HEK293 (cell line): Measurements from ENCODE around the gene CCDC170.

Source experiments
- CTCF ChIA-PET: fragments of 350-600 bp; formaldehyde crosslinking; extraction: SDS; loops from one replicate; lab custom pipeline; 2021; ENCODE audit warnings: antibody characterized with exemption; lab: Yijun Ruan, JAX
- POLR2A ChIA-PET: fragments of 300-600 bp; formaldehyde crosslinking; extraction: SDS; loops from one replicate; lab custom pipeline; 2020; ENCODE audit warnings: antibody characterized with exemption, inconsistent platforms; lab: Yijun Ruan, JAX
- H3K27ac ChIP-seq: fragments of 200-500 bp; sonication (Bioruptor generic); 2 replicates; pipeline ENCODE4 v1.5.1; 2014; ENCODE audit warnings: low read depth, low read length, control low read depth, inconsistent platforms; ENCODE audit errors: extremely low read depth
- H3K36me3 ChIP-seq, 2 experiments: fragments of 200-500 bp in 1 of 2; sonication (Bioruptor generic) in 1 of 2; 1 replicate in 1 of 2; 2 replicates in 1 of 2; pipeline ENCODE4 v1.5.1; 2014 to 2017; ENCODE audit warnings: inconsistent platforms in 2 of 2, low read length in 2 of 2; ENCODE audit not compliant: control insufficient read depth in 2 of 2, insufficient read depth in 1 of 2
- H3K4me1 ChIP-seq: fragments of 200-500 bp; sonication (Bioruptor generic); 2 replicates; pipeline ENCODE4 v1.5.1; 2014; ENCODE audit warnings: mild to moderate bottlenecking, low read length, inconsistent platforms; ENCODE audit not compliant: control insufficient read depth, insufficient read depth
- H3K4me3 ChIP-seq: 2 replicates; pipeline ENCODE4 v1.5.1; 2011; ENCODE audit warnings: low read depth, mild to moderate bottlenecking, control low read depth, low read length, moderate library complexity
- H3K9me3 ChIP-seq: fragments of 200-500 bp; sonication (Bioruptor generic); 2 replicates; pipeline ENCODE4 v1.5.1; 2014; ENCODE audit warnings: low read depth, low read length, inconsistent platforms; ENCODE audit not compliant: control insufficient read depth, insufficient read depth
- ATF2 ChIP-seq: fragments of 450-650 bp; formaldehyde crosslinking; IDR thresholded peaks from 2 replicates; pipeline ENCODE4 v1.5.1; 2016; ENCODE audit warnings: missing biosample characterization, missing genetic modification characterization, low read depth
- BCL11A ChIP-seq: fragments of 450-650 bp; formaldehyde crosslinking; IDR thresholded peaks from 2 replicates; pipeline ENCODE4 v1.5.1; 2016; ENCODE audit warnings: low read depth, missing biosample characterization, missing genetic modification characterization
- MYNN ChIP-seq: fragments of 450-650 bp; formaldehyde crosslinking; IDR thresholded peaks from 2 replicates; pipeline ENCODE4 v1.5.1; 2016; ENCODE audit warnings: missing biosample characterization, missing genetic modification characterization, borderline replicate concordance
- PBX3 ChIP-seq: sonication (generic); formaldehyde crosslinking; IDR thresholded peaks from 2 replicates; pipeline ENCODE4 v1.8.1; 2022; ENCODE audit warnings: mild to moderate bottlenecking, moderate library complexity, missing genetic modification reagents
- REPIN1 ChIP-seq: fragments of 450-650 bp; formaldehyde crosslinking; IDR thresholded peaks from 2 replicates; pipeline ENCODE4 v1.5.1; 2017; ENCODE audit warnings: missing biosample characterization, missing genetic modification characterization, low read depth
- SETDB1 ChIP-seq: IDR thresholded peaks from one replicate; pipeline ENCODE4 v1.6.1; 2017; ENCODE audit warnings: mild to moderate bottlenecking, low read length, moderate library complexity, mixed read lengths; ENCODE audit not compliant: insufficient read length
- TRIM28 ChIP-seq: IDR thresholded peaks from 2 replicates; pipeline ENCODE4 v1.6.1; 2011; ENCODE audit warnings: low read length, control low read depth, borderline replicate concordance
- ZFP3 ChIP-seq: fragments of 450-650 bp; formaldehyde crosslinking; IDR thresholded peaks from 2 replicates; pipeline ENCODE4 v1.5.1; 2016; ENCODE audit warnings: low read depth, missing biosample characterization, missing genetic modification characterization
- ZNF184 ChIP-seq: fragments of 450-650 bp; IDR thresholded peaks from 2 replicates; pipeline ENCODE4 v1.5.1; 2018; ENCODE audit warnings: missing biosample characterization, mild to moderate bottlenecking, missing genetic modification characterization
- ZNF24 ChIP-seq: fragments of 450-650 bp; formaldehyde crosslinking; IDR thresholded peaks from 2 replicates; pipeline ENCODE4 v1.5.1; 2016; ENCODE audit warnings: missing biosample characterization, missing genetic modification characterization
- ZNF433 ChIP-seq: fragments of 450-650 bp; formaldehyde crosslinking; IDR thresholded peaks from 2 replicates; pipeline ENCODE4 v1.5.1; 2016; ENCODE audit warnings: missing biosample characterization, missing genetic modification characterization, low read depth
- ZNF529 ChIP-seq: fragments of 450-650 bp; formaldehyde crosslinking; IDR thresholded peaks from 2 replicates; pipeline ENCODE4 v1.5.1; 2017; ENCODE audit warnings: missing genetic modification characterization, missing biosample characterization; ENCODE audit not compliant: insufficient replicate concordance
- ZNF596 ChIP-seq: fragments of 450-650 bp; IDR thresholded peaks from 2 replicates; pipeline ENCODE4 v1.5.0; 2018; ENCODE audit warnings: missing biosample characterization, mild to moderate bottlenecking, missing genetic modification characterization, moderate library complexity
- ZNF621 ChIP-seq: fragments of 450-650 bp; formaldehyde crosslinking; IDR thresholded peaks from 2 replicates; pipeline ENCODE4 v1.5.1; 2017; ENCODE audit warnings: missing biosample characterization, missing genetic modification characterization
- ZNF624 ChIP-seq: fragments of 450-650 bp; formaldehyde crosslinking; IDR thresholded peaks from 2 replicates; pipeline ENCODE4 v1.5.1; 2017; ENCODE audit warnings: missing biosample characterization, missing genetic modification characterization
- ZNF626 ChIP-seq: fragments of 450-650 bp; sonication (Bioruptor Pico); formaldehyde crosslinking; IDR thresholded peaks from 2 replicates; pipeline ENCODE4 v1.5.1; 2018; ENCODE audit warnings: missing biosample characterization, missing genetic modification characterization, inconsistent platforms
- ZNF776 ChIP-seq: fragments of 450-650 bp; formaldehyde crosslinking; IDR thresholded peaks from 2 replicates; pipeline ENCODE4 v1.5.0; 2017; ENCODE audit warnings: missing biosample characterization, missing genetic modification characterization, borderline replicate concordance
- ZSCAN5A ChIP-seq: fragments of 450-650 bp; formaldehyde crosslinking; IDR thresholded peaks from 2 replicates; pipeline ENCODE4 v1.5.1; 2016; ENCODE audit warnings: missing biosample characterization, missing genetic modification characterization

Gene CCDC170

GRCh38 chr6:151561238-151561637, 67.4 kb downstream of the CCDC170 start:
- TF ChIP-seq TRIM28 (peak; percentile 81; the same call in 1 of the 2 replicates), ZNF184 (tag by site-specific recombination) (0 out of 2 replicates have a peak, but pooled peaks have one; percentile 10), ZNF626 (tag by site-specific recombination) (peak; percentile 67; the same call in 1 of the 2 replicates), ZFP3 (tag by site-specific recombination) (no peak), MYNN (tag by site-specific recombination) (no peak), BCL11A (no peak), ZNF621 (tag by site-specific recombination) (no peak), SETDB1 (peak; percentile 98), ZNF529 (tag by site-specific recombination) (peak; percentile 20), ZNF776 (tag by site-specific recombination) (no peak)
- Histone ChIP-seq H3K4me1 (no peaks in the 10 kb centered on the region), H3K9me3 (no peaks in the 10 kb centered on the region), H3K27ac (no peak overlapping the region), H3K4me3 (no peak overlapping the region), H3K36me3 (no peaks in the 10 kb centered on the region)
- ChIA-PET CTCF (no interaction called here), POLR2A (no interaction called here)

- CTCF ChIA-PET: interaction anchor here (1.0 kb wide), 1 partner anchor 201 kb away, joined by 3 read pairs; no protein-coding TSS in a partner anchor
- Histone ChIP-seq H3K4me3 (no peak overlapping the region), H3K27ac (no peak overlapping the region), H3K36me3 (no peaks in the 10 kb centered on the region), H3K9me3 (no peaks in the 10 kb centered on the region), H3K4me1 (no peaks in the 10 kb centered on the region)
- POLR2A ChIA-PET: no interaction called here
- TF ChIP-seq REPIN1 (tag by site-specific recombination) (no peak), ZSCAN5A (tag by site-specific recombination) (no peak), ZNF433 (no peak), ZNF624 (no peak), ZNF596 (tag by site-specific recombination) (no peak), ZNF24 (tag by site-specific recombination) (no peak), ZFP3 (tag by site-specific recombination) (no peak)
Observed at GRCh38 chr6:151564654-151565053, 70.8 kb downstream of the CCDC170 start.

GRCh38 chr6:151565940-151566339, 72.1 kb downstream of the CCDC170 start:
- Histone ChIP-seq H3K36me3 (no peaks in the 10 kb centered on the region), H3K4me3 (no peak overlapping the region), H3K9me3 (no peaks in the 10 kb centered on the region), H3K4me1 (no peaks in the 10 kb centered on the region)
- CTCF ChIA-PET: interaction anchor here (0.7 to 1.1 kb wide), 2 partner anchors 28 to 82 kb away, joined by 3 read pairs; no protein-coding TSS in a partner anchor
- TF ChIP-seq PBX3 (CRISPR knock-in tag) (no peak), ATF2 (tag by site-specific recombination) (peak; percentile 63)
- TF ChIP-seq, all 188 proteins: peak for 1
- no peak overlapping the region for H3K27ac ChIP-seq
- POLR2A ChIA-PET: no interaction called here
